HepG2 (cell line): ENCODE measurements around the gene P4HA1. TPM values are rescaled to one million over a fixed set of nuclear protein-coding genes. Genes with fewer than 3 reads are reported as not detected.

Source experiments
- ASH2L ChIP-seq: fragments of 300-600, 200-600 bp; sonication (generic); IDR thresholded peaks from 2 replicates; pipeline ENCODE4 v1.7.0; 2017; ENCODE audit warnings: low read depth, mild to moderate bottlenecking, moderate library complexity, mixed read lengths, low read length; ENCODE audit not compliant: insufficient read length
- CREB1 ChIP-seq, 2 experiments: fragments of 450-650 bp in 1 of 2; IDR thresholded peaks; 2 replicates each; pipeline ENCODE4 v1.6.1; 2016 to 2017; ENCODE audit warnings: control low read depth in 1 of 2, mild to moderate bottlenecking in 1 of 2, missing compliant biosample characterization in 1 of 2, missing genetic modification characterization in 1 of 2
- E2F2 ChIP-seq: sonication (generic); formaldehyde crosslinking; IDR thresholded peaks from 2 replicates; pipeline ENCODE4 v1.4.0; 2020; ENCODE audit warnings: missing genetic modification reagents, borderline replicate concordance
- ELF3 ChIP-seq: IDR thresholded peaks from 2 replicates; pipeline ENCODE4 v1.6.1; 2016; ENCODE audit warnings: missing genetic modification reagents, missing compliant biosample characterization
- FOXO1 ChIP-seq: sonication (generic); formaldehyde crosslinking; IDR thresholded peaks from 2 replicates; pipeline ENCODE4 v1.4.0; 2020; ENCODE audit warnings: missing genetic modification reagents
- HOXA3 ChIP-seq: sonication (generic); formaldehyde crosslinking; IDR thresholded peaks from 2 replicates; pipeline ENCODE4 v1.5.0; 2020; ENCODE audit warnings: missing genetic modification reagents
- KAT8 ChIP-seq: IDR thresholded peaks from 2 replicates; pipeline ENCODE4 v1.6.1; 2016; ENCODE audit warnings: missing genetic modification reagents, missing compliant biosample characterization
- KDM5A ChIP-seq: fragments of 200-600 bp; sonication (generic); IDR thresholded peaks from 2 replicates; pipeline ENCODE4 v1.7.0; 2018; ENCODE audit warnings: antibody characterized with exemption, mild to moderate bottlenecking, low read length, borderline replicate concordance
- MNT ChIP-seq: fragments of 450-650 bp; IDR thresholded peaks from 2 replicates; pipeline ENCODE4 v1.6.1; 2016
- NCOA2 ChIP-seq: sonication (generic); formaldehyde crosslinking; IDR thresholded peaks from 2 replicates; pipeline ENCODE4 v1.8.0; 2022; ENCODE audit warnings: inconsistent platforms
- NONO ChIP-seq, 2 experiments: fragments of 450-650 bp in 1 of 2; sonication (generic) in 1 of 2; formaldehyde crosslinking in 1 of 2; IDR thresholded peaks in 1 of 2; conservative IDR thresholded peaks in 1 of 2; 2 replicates each; pipeline versions ENCODE4 v1.6.1 to v1.8.0; 2017 to 2022; ENCODE audit warnings: mild to moderate bottlenecking in 1 of 2, missing genetic modification reagents in 1 of 2, moderate library complexity in 1 of 2
- PLRG1 ChIP-seq: fragments of 450-650 bp; conservative IDR thresholded peaks from 2 replicates; pipeline ENCODE4 v1.6.1; 2016
- SOX13 ChIP-seq, 3 experiments: fragments of 450-650 bp in 1 of 3; sonication (generic) in 1 of 3; formaldehyde crosslinking in 1 of 3; IDR thresholded peaks in 2 of 3; conservative IDR thresholded peaks in 1 of 3; 2 replicates each; pipeline versions ENCODE4 v1.5.0 to v1.6.1; 2016 to 2020; ENCODE audit warnings: antibody characterized with exemption in 1 of 3, mild to moderate bottlenecking in 1 of 3, missing compliant biosample characterization in 1 of 3, missing genetic modification reagents in 1 of 3, moderate library complexity in 1 of 3
- SP140L ChIP-seq: sonication (generic); formaldehyde crosslinking; IDR thresholded peaks from 2 replicates; pipeline ENCODE4 v1.4.0; 2020; ENCODE audit warnings: missing genetic modification reagents, borderline replicate concordance
- SPEN ChIP-seq: sonication (generic); formaldehyde crosslinking; IDR thresholded peaks from 2 replicates; pipeline ENCODE4 v1.5.1; 2020; ENCODE audit warnings: low read depth, mild to moderate bottlenecking, missing genetic modification reagents
- ZNF335 ChIP-seq: sonication (generic); formaldehyde crosslinking; IDR thresholded peaks from 2 replicates; pipeline ENCODE4 v1.4.0; 2020; ENCODE audit warnings: missing genetic modification reagents
- ZNF720 ChIP-seq: sonication (generic); formaldehyde crosslinking; IDR thresholded peaks from 2 replicates; pipeline ENCODE4 v1.4.0; 2020; ENCODE audit warnings: missing genetic modification reagents
- polyA plus RNA-seq, 8 experiments: library from polyadenylated mRNA; depleted of rRNA in 3 of 8; stranded (reverse) in 7 of 8; unstranded in 1 of 8; fragments of >200 nt; fragmentation: Illumina TruSeq in 4 of 8; extraction: Trizol in 4 of 8; gene quantifications; 2 replicates each; pipeline versions ENCODE4 v1.2.1 to v1.2.3, GENCODE V29; 2011 to 2016; ENCODE audit warnings: low read depth in 4 of 8, missing spikeins in 1 of 8, mixed read lengths in 1 of 8; ENCODE audit not compliant: insufficient read depth in 1 of 8
- total RNA-seq, 5 experiments: library from RNA; depleted of rRNA; stranded (reverse); fragments of >200 nt; fragmentation: Illumina TruSeq; extraction: Trizol; gene quantifications; 2 replicates each; pipeline ENCODE4 v1.2.3, GENCODE V29; 2016; ENCODE audit warnings: low read depth in 1 of 5
- TF ChIP-seq, protein P1 (sequence below): sonication (generic); formaldehyde crosslinking; IDR thresholded peaks from 2 replicates; pipeline ENCODE4 v1.5.1; 2020; ENCODE audit warnings: missing genetic modification reagents, mild to moderate bottlenecking, borderline replicate concordance
- TF ChIP-seq, protein P2 (sequence below): sonication (generic); formaldehyde crosslinking; IDR thresholded peaks from 2 replicates; pipeline ENCODE4; 2020; ENCODE audit warnings: missing genetic modification reagents, mild to moderate bottlenecking, borderline replicate concordance
- TF ChIP-seq, protein P3 (sequence below): sonication (generic); formaldehyde crosslinking; IDR thresholded peaks from 2 replicates; pipeline ENCODE4 v1.5.0; 2020; ENCODE audit warnings: missing genetic modification reagents

Gene P4HA1
- total and polyA plus RNA-seq, 2 of the 13 experiments (the other 11 are each of a cell fraction or from before 2014, with no cell fraction given) = 63.1 to 196 TPM

GRCh38 chr10:73110345-73110849, 13.7 kb upstream of the P4HA1 start, which contains the start of gene NUDT13 (continued):
- TF ChIP-seq, protein P1, sequence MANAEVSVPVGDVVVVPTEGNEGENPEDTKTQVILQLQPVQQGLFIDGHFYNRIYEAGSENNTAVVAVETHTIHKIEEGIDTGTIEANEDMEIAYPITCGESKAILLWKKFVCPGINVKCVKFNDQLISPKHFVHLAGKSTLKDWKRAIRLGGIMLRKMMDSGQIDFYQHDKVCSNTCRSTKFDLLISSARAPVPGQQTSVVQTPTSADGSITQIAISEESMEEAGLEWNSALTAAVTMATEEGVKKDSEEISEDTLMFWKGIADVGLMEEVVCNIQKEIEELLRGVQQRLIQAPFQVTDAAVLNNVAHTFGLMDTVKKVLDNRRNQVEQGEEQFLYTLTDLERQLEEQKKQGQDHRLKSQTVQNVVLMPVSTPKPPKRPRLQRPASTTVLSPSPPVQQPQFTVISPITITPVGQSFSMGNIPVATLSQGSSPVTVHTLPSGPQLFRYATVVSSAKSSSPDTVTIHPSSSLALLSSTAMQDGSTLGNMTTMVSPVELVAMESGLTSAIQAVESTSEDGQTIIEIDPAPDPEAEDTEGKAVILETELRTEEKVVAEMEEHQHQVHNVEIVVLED = peak; percentile 86
- TF ChIP-seq SP140L (CRISPR knock-in tag) (0 out of 2 replicates have a peak, but pooled peaks have one; percentile 44), SOX13 (IDR thresholded peaks at IDR 0.05) (no peak), SOX13 (CRISPR knock-in tag; conservative IDR thresholded peaks at IDR 0.05 in 1 of 2, IDR thresholded peaks at IDR 0.05 in 1 of 2) (peak in 1 of 2 experiments; percentile 38; a peak in 1 of 4 replicates), ASH2L (peak; percentile 51), ELF3 (CRISPR knock-in tag) (peak; percentile 94), KDM5A (peak; percentile 60; the same call in 1 of the 2 replicates), ZNF335 (CRISPR knock-in tag) (peak; percentile 82), CREB1 (IDR thresholded peaks at IDR 0.05) (no peak), CREB1 (CRISPR knock-in tag; IDR thresholded peaks at IDR 0.05) (peak; percentile 88), NONO (IDR thresholded peaks at IDR 0.05) (no peak), NONO (CRISPR knock-in tag; conservative IDR thresholded peaks at IDR 0.05) (0 out of 2 replicates have a peak, but pooled peaks have one; percentile 21), SPEN (CRISPR knock-in tag) (peak; percentile 48; the same call in 1 of the 2 replicates), E2F2 (CRISPR knock-in tag) (0 out of 2 replicates have a peak, but pooled peaks have one; percentile 36), MNT (no peak), HOXA3 (CRISPR knock-in tag) (peak; percentile 88), ZNF720 (CRISPR knock-in tag) (no peak), NCOA2 (CRISPR knock-in tag) (peak; percentile 47; the same call in 1 of the 2 replicates), KAT8 (peak; percentile 86), PLRG1 (no peak), FOXO1 (no peak)
- TF ChIP-seq, protein P2, sequence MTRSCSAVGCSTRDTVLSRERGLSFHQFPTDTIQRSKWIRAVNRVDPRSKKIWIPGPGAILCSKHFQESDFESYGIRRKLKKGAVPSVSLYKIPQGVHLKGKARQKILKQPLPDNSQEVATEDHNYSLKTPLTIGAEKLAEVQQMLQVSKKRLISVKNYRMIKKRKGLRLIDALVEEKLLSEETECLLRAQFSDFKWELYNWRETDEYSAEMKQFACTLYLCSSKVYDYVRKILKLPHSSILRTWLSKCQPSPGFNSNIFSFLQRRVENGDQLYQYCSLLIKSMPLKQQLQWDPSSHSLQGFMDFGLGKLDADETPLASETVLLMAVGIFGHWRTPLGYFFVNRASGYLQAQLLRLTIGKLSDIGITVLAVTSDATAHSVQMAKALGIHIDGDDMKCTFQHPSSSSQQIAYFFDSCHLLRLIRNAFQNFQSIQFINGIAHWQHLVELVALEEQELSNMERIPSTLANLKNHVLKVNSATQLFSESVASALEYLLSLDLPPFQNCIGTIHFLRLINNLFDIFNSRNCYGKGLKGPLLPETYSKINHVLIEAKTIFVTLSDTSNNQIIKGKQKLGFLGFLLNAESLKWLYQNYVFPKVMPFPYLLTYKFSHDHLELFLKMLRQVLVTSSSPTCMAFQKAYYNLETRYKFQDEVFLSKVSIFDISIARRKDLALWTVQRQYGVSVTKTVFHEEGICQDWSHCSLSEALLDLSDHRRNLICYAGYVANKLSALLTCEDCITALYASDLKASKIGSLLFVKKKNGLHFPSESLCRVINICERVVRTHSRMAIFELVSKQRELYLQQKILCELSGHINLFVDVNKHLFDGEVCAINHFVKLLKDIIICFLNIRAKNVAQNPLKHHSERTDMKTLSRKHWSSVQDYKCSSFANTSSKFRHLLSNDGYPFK (CRISPR knock-in tag) = peak; percentile 97
- TF ChIP-seq, protein P3, sequence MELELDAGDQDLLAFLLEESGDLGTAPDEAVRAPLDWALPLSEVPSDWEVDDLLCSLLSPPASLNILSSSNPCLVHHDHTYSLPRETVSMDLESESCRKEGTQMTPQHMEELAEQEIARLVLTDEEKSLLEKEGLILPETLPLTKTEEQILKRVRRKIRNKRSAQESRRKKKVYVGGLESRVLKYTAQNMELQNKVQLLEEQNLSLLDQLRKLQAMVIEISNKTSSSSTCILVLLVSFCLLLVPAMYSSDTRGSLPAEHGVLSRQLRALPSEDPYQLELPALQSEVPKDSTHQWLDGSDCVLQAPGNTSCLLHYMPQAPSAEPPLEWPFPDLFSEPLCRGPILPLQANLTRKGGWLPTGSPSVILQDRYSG (CRISPR knock-in tag) = 0 out of 2 replicates have a peak, but pooled peaks have one; percentile 20
